SHP77 treated with DMSO at 0.1 percent for 48 hours (cell line): ENCODE data around the gene DNAJC18.
"Not testable (repeated sequence)": the region's sequence is repeated elsewhere in the genome, so short reads cannot be mapped to it uniquely, and the experiment has no call there.

ENCODE experiments used
- DNase-seq: peaks from one replicate; lab custom pipeline; 2025; lab: John Stamatoyannopoulos, UW

Gene DNAJC18

DNA sequence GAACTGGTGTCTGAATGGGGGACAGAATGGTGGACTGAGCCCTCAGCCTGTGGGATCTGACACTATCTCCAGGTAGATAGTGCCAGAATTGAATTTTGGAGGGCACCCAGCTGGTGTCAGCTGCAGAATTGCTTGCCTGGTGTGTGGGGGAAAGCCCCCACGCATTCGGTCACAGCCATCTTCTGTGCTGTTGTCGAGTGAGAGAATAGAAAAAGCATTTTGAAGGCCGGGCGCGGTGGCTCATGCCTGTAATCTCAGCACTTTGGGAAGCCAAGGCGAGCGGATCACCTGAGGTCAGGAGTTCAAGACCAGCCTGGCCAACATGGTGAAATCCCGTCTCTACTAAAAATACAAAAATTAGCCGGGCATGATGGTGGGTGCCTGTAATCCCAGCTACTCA, 52.4 kb downstream of the DNAJC18 start:
- DNase-seq: not testable (repeated sequence)

DNA sequence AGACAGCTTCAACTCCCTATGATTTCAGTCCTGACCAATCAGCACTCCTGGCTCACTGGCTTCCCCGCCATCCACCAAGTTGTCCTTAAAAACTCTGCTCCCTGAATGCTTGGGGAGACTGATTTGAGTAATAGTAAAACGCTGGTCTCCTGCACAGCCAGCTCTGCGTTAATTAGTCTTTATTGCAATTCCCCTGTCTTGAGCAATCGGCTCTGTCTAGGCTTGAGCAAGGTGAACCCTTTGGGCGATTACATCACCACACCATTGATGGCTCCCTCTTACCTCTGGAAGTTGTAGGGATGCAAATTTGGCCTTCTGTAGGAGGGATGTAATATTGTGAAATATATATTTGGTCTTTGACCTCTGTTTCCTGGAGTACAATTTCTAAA, 53.3 kb downstream of the DNAJC18 start:
- DNase-seq: no peak

DNA sequence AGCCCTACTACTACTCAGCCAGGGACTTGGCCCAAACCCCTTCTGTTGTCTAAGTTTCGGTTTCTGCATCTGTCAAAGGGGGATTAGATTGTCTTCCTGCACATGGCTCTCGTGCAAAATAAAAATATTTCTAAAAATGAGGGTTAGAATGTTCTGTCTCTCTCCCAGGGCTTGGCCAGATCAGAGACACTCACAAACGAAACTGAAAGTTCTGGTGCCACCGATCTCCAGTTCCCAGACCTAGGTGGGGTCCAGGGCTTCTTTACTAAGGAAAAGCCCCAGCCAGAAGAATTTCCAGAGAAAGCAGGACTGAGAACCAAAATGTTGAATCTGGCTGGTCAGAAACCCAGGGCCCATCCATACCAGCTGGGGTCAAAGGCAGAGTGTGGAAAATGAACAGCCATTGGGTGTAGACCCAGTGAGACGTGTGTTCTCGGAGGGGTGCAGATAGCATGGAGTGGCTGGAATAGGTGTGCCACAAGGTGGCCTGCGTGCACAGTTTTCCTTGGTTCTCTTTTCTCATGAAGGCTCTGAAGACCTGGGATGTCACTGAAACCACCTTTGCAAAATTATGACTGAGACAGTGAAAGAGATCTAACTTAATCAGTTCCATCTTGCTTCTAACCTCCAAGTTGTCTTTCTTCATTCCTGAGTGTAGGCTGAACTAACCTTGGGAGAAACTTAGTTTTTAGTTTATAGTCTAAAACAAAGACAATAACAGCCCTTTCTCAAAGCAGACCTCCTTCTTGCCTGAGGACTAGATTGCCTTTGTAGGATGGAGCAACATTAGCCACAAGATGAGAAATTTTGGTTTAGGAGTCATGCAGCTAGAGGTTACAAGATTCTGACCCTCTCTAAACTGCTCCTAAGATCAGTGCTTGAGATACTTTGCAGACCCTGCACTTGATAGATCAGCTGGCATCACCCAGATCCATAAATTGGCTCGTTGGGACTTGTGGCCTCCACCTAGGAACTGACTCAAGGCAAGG, 54.0 kb downstream of the DNAJC18 start:
- peak; percentile 30 for DNase-seq

DNA sequence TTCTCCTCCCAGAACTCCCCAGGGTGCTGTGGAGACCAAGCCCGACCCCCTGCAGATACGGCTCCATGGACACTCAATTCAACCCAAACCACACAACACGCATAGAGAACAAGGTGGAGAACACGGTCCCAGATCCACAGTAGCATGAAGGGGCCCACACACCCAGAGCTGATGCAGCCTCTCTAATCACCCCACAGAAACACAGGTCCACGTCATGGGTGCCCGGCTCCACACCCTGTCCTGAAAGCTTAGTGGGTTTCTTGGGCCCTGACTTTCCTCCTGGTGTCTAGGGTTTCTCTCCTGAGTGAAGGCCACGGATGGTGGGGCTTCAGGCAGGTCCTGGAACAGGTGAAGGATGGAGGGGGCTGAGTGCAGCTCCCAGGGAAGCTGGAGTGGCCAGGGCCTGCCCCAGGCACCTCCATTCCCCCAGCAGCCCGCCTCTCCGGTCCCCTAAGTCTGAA, 54.7 kb downstream of the DNAJC18 start:
- no peak for DNase-seq

DNA sequence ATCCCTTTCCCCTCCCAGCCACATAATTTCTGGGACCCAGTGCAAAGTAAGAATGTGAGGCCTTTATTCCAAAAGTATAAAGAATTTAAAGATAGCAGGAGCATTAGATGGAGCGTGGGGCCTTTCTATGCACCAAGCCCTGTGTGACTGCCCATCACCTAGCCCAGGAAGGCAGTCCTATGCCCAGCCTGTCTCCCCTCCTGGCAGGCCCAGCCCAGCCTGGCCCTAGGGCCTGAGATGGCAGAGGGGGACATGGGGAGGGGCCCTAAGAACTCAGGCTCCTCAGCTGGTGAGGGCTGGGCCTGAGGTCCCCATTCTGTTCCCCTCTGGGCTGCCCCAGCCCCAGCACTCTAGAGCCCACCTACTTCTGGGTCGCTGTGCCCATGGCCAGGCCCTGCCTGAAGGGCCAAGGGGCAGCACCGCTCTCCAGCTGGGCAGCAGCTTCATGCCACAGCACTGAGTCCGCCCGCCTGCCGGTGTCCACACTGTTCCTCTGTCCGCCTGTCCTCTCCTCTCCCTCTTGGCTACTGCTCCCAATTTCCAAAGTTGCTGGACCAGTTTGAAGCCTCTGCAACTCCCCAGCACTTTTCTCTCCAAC, 55.2 kb downstream of the DNAJC18 start:
- no peak for DNase-seq

DNA sequence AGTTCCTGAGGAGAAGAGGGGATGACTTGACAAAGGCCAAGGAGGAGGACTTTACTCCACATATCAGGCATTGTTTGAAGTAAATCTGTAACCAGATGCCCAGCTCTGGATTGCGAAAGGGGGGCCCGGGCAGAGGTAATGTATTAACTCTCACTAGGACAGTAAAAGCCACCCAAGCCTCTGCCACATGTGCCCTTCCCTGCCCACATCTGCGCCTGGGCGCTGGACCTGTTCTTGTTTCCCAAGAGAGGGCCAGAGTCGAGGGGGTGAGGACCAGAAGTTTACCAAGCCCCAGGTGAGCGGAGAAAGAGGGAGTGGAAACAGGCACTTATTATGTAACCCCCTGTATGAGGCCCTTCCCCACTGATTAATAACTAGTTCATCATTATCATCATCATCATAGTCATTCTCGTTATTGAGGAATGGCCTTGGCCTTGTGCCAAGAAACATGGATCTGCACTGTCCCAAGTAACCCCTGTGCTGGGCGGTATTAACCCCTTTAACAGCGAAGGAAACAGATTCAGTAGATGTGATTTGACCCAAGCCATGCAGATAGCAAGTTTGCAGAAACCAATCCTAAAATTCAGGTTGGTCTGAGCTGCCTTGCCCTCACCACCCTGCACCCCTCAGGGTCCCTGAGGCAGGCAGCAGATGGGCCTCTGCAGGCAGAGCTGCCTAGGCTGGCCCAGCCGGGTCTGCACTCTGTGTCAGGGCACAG, 55.9 kb downstream of the DNAJC18 start, which contains the start of gene SLC23A1:
Gene SLC23A1 (minus strand): TSS at position 23 of the 718 bp plus-strand sequence. CDS start 44 bp downstream, outside the sequence.
- no peak for DNase-seq

DNA sequence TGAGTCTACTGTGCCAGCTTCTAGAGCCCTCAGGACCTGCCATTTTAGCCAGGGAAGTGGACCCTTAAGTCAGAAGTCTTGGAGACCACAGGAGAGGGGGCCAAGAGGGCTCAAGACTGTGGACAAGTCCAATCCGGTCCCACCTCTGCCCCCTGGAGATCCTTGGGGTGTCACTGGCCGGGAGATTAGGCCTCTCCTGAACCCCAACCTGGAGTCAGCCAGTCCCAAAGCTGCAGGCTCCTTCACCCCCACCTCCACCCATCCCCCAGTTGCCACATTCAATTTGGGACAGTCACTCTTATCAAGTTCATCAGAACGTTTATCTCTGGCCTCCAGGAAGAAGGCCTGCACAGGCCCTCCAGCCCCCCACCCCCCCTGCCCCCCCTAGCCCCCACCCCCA, 56.5 kb downstream of the DNAJC18 start:
- DNase-seq: no peak

DNA sequence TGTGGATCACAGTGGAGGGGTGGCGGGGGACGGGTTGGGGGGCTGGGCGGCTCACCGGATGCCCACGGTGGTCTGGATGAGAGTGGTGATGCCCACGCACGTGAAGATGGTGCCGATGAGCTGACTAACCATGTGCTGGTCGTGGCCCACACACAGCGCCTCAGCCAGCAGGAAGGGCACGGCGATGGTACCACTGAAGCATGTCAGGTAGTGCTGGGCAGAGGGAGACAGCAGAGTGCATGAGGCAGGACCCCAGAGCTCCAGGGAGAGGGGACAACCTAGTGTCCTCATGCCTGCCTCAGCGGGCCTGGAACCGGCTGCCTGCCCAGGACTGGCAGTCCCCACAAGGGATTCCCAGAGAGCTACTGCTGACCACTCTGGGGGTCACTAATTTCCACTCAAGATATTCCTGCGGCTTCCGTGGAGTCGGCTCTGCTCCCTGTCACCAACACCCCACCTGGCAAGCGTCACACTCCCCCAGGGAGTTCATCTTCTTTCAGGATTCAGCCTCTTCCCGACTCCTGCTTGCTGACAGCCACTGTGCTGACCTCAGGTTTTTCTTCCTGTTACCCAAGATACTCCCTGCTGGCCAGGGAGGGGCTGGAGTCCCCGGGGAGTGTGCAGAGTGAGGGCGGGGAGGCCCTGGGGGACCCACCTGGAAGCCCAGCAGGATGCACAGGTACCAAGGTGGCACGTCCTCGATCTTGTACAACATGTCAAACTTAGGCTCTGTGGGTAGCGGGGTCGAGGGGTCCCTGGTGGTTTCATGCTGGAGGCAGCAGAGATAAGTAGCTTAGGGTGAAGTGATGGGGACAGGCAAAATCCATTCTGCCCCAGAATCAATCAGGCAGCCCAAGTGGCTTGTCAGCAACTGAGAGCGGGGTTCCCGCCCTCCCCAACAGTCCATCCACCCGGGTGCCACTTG, 57.2 kb downstream of the DNAJC18 start:
- DNase-seq: no peak

DNA sequence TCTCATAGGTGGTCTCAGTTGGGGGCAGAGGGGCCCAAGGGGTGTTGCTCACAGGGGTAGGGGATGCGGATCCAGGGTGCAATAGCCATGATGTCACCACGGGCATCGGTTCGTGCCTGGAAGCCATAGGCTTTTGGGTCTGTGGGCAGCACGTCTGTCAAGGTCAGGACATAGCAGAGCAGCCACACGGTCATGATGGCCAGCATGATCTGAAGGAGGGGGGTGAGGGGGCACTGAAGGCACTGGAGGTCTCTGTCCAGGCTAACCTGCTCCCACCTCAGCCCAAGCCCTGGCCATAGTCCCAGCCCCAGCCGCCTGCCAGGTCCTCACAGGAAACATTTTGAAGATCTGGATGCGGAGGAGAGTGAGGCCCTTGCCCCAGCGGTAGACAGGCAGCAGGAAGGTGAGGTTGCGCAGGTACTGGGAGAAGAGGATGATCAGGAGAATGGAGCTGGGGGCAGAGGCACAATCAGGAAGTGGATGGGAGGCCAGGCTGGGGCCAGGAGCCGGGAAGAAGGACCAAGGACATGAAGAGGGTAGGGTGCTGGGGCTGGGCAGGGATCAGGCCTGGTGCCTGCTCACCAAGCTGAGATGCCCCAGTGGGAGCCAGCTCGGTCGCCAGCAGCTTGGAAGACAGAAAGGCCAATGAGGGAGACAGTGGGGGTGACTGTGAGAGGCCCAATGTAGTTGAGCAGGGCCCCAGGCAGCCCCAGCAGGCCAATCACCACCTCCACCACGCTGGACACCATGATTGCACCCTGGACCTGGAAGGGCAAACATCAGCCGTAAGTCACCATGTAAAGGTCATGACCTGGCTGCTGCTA, 59.5 kb downstream of the DNAJC18 start:
- DNase-seq: no peak

DNA sequence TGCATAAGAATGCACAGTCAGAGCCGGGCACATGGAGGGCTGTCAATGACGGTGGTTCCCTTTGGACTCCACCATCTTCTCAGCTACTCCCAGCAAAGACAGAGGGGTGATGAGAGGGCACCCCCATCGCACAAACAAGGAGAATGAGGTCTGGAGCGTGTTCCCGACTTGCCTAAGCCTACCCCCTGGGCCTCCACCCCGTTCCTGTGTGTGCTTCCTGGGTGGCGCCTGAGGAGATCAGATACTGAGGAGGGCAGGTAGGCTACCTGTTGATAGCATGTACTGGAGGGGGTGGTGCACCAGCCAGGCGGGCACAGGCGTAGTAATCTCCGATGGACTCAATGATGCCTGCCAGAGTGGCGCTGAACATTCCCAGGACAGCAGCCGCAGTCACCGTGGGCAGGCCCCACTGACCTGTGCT, 60.4 kb downstream of the DNAJC18 start:
- no peak for DNase-seq

DNA sequence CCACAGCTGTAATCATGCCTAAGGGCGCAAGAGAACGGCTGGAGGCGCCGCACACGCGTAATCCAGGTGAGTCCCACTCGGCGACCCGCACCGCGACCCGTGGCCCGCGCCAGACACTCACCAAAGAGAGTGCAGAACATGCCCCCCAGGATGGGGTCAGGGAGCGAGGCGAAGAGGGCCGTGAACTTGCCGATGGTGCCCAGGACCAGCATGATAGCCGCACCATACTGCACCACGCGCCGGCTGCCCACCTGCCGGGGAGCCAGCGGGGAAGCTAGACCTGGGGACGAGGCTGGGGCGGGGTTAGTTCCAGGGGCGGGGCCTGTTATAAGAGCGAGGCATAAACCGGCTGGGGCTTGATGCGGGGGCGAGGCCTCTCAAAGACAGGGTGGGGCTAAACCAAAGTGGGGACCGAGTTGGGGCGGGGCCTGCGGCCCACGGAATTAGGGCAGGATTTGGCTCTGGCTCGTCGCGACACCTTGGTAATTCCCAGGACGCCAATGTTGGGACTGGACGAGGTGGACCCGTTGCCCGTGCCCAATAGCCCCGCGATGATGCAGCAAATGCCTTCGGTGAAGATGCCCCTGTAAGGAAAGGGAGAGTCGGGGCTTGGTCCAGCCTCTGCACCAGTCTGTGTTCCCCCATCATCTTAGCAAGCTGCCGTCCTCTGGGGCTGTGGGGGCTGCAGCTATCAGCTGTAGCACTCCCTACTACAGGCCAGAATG, 61.1 kb downstream of the DNAJC18 start:
- no peak for DNase-seq

DNA sequence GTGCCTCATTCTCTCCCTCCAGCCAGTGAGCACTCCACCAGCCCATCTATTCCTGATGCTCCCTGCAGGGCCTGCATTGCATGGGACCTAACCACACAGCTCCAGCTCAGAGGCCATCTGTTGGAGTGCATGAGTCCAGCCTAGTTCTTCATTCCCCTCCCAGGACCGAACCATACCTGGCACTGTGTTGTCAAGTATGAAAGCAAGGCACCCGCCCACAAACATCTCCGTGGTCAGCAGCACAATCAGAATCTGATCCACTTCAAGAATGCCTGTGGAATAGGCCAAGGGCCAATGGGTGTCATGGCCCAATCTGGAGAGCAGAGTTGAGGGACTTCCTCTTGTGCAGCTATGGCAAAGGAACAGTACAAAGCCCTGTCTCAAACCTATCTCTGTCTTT, 62.1 kb downstream of the DNAJC18 start:
- no peak for DNase-seq

DNA sequence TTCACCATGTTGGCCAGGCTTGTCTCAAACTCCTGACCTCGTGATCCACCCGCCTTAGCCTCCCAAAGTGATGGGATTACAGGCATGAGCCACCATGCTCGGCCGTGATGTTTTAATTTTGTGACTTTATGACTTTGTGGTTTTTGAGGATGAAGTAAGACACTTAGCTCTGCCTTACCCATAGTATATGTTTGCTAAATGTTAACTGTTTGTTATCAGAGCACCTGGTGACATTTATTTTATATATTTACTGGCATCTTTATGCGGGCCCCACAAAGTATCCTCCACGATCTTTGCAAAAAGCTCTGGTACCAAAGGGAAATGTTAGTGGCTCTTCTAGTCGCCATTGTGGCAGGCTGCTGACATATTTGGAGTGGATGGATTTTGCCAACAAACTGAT, 63.0 kb downstream of the DNAJC18 start:
- no peak for DNase-seq

DNA sequence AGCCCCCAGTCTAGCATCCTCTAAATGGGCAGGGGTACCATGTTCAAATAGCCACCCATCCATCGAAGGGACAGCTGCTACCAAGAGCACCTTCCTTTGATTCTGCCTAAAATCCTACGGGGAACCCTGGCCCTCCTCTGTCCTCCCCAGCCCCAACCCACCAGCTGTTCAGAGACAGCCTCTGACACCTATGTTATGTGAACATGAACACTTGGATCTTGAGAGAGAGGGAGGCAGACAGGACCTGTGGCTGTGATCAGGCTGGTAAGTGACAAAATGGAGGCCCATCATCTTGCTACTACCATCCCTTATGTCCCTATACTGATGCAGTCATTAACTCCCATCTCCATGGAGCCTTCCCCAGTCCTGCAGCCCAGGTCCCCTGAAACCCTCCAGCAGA, 64.4 kb downstream of the DNAJC18 start:
- DNase-seq: no peak

DNA sequence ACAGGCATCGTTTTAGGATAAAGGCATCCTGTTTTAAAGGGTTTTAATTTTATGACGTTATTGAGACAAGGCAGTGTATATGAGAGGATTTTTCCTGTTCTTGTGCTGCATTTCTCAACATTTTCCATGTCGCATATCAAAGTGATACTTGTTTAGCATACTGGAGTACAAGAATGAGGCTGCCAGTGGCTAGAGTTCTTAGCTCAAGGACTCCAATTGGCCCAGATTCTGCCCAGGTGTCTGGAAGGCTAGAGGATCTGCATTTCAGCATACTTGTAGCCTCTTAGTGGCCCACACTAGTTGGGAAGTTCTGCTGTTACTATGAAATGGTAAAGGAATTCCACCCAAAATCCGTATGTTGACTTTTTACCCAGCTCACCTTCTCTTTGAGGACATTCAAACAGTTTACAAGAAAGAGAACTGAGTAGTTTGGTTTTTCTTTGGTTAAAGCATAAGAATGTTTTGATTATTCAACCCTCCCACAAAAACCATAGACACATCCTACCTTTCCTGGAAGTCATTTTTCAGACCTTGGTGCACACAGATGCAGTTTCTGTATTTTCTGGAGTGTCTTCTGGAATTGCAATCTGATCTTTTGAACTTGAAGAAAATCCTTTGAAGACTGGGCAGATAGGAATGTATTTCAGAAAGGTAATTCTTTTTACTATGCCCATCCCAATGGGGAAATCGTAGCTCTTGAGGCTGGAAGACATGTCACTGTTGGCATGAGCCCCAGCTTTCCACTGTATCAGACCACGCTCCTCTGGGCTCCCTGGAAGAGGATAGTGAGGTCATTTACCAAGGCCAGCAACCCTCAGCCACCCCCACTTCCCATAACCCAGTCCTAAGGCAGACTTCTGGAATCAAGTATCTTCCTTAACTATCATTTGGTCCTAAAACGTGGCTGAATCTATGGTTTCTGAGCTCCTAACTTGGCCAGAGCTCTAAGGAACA, 67.6 kb downstream of the DNAJC18 start:
- DNase-seq: no peak

DNA sequence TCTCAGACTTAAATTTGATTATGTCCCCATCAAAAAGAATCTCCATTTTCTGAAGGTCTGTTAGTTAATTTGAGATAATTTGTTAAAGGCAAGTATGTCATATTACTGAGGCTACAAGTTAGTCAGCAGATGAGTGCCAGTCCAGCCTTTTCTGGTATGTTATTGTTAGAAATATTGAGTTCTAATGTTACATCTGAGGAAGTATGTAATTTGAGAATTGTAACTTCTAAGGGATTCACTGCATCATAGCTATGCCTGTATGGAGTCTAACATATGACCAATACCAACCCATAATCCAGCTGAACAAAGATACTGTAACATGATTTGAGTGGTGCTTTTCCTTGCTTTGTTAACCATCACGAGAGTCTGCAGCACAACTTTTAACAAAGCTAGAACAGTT, 70.1 kb downstream of the DNAJC18 start:
- DNase-seq: no peak

DNA sequence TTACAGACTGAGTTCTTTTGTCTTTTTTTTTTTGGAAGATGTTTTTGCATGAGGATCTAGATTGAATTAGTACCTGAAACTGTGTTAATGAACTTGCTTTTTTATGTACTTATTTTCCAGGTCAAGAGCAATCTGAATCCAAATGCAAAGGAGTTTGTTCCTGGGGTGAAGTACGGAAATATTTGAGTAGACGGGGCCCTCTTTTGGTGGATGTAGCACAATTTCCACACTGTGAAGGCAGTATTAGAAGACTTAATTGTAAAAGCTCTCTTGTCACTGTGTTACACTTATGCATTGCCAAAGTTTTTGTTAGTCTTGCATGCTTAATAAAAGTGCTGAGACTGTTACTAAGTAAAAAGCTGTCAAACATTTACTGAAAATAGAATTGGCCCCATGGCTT, 70.7 kb downstream of the DNAJC18 start:
- DNase-seq: no peak

DNA sequence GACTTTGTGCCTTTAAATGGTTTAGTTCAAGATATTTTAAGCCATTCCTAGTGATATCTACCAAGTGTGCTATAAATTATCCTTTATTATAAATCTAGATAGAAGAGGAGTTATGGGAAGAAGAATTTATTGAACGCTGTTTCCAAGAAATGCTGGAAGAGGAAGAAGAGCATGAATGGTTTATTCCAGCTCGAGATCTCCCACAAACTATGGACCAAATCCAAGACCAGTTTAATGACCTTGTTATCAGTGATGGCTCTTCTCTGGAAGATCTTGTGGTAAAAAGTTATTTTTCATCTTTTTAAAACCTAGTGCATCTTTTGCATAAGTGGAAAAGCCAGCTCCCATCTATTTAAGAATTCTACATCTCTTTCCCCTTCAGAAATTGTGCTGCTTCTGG, 74.9 kb downstream of the DNAJC18 start:
- DNase-seq: no peak

DNA sequence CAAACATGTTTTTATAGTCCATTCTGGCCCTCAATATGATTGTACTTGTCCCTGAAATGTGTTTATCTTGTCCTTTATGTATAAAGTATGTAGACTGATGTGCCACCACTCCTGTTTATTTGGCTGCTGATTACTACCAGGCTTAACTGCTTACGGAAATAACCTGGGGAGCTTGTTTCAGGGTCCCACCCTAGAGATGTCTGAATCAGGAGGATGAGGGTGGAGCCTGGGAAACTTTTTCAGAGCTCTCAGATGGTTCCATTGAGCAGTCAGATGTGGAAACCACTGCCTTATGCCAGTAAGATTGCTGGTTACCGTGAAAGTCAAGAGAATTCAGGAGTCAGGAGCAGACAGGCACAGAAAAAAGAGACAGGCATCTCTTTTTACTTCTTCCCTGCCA, 75.4 kb downstream of the DNAJC18 start:
- DNase-seq: no peak
